ENCODE results near the gene RARB. TPM values are rescaled to one million over a fixed set of nuclear protein-coding genes. Genes with fewer than 3 reads are reported as not detected.

RARB gene
- total and polyA plus RNA-seq, 2 of the 13 experiments (the other 11 are each of a cell fraction or from before 2014, with no cell fraction given): 0.16 TPM; not detected in 1

DNA sequence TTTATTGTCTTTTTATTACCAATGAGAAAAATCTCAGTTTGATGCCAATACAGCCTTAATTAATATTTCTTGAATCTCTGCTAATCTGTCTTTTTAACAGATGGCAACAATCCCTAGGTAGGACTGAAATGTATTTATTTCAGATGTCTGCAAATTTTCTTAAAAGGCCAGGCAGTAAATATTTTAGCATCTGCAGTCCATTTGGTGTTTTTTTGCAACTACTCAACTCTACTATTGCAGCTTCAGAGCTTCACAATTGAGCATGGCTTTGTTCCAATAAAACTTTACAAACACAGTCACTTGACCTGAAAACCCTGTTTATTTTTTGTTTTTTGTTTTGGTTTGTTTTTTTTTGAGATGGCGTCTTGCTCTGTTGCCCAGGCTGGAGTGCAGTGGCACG lies 82.7 kb downstream of the RARB start:
- ATAC-seq: no peak

More for the DNA sequence above, 82.7 kb downstream of the RARB start:
- no peaks in the 10 kb centered on the region for H4K20me1 ChIP-seq (ENCODE audit: insufficient read depth, low read length)
- no TSS peak for BruUV-seq (replicated peaks)
- H3K9me3 ChIP-seq (ENCODE audit: low read length): no peaks in the 10 kb centered on the region
- ChIA-PET CTCF (ENCODE audit: low intra/inter-chr PET ratio, low total read pairs) (no interaction called here), POLR2A (no interaction called here)
- H3K9ac ChIP-seq (ENCODE audit: insufficient read depth, low read depth, low read length): no peak overlapping the region
- no peaks in the 10 kb centered on the region for H3K4me1 ChIP-seq (ENCODE audit: insufficient read depth, low read length)
- no peak overlapping the region for H2AFZ ChIP-seq (ENCODE audit: low read length)
- no peaks in the 10 kb centered on the region for H3K36me3 ChIP-seq (replicated peaks in 1 of 2; ENCODE audit: control insufficient read depth in 1 of 2, insufficient read depth in 2 of 2, low read length in 2 of 2)
- no peak for DNase-seq (ENCODE audit: low spot score)
- intact Hi-C loops (cut with micrococcal nuclease; ENCODE audit: unreplicated experiment) (no loop called here), in situ Hi-C loops (cut with HindIII; ENCODE audit: extremely low pct_ligation_motif_present, low pct_unique_long_range_greater_than_20kb) (no loop called here)
- H3K79me2 ChIP-seq (ENCODE audit: insufficient read depth, low read length): no peaks in the 10 kb centered on the region
- TF ChIP-seq, protein P1, sequence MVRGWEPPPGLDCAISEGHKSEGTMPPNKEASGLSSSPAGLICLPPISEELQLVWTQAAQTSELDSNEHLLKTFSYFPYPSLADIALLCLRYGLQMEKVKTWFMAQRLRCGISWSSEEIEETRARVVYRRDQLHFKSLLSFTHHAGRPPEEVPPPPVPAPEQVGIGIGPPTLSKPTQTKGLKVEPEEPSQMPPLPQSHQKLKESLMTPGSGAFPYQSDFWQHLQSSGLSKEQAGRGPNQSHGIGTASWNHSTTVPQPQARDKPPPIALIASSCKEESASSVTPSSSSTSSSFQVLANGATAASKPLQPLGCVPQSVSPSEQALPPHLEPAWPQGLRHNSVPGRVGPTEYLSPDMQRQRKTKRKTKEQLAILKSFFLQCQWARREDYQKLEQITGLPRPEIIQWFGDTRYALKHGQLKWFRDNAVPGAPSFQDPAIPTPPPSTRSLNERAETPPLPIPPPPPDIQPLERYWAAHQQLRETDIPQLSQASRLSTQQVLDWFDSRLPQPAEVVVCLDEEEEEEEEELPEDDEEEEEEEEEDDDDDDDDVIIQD (CRISPR knock-in tag; IDR thresholded peaks at IDR 0.05; ENCODE audit: low read depth): no peak
- TF ChIP-seq, protein P2, sequence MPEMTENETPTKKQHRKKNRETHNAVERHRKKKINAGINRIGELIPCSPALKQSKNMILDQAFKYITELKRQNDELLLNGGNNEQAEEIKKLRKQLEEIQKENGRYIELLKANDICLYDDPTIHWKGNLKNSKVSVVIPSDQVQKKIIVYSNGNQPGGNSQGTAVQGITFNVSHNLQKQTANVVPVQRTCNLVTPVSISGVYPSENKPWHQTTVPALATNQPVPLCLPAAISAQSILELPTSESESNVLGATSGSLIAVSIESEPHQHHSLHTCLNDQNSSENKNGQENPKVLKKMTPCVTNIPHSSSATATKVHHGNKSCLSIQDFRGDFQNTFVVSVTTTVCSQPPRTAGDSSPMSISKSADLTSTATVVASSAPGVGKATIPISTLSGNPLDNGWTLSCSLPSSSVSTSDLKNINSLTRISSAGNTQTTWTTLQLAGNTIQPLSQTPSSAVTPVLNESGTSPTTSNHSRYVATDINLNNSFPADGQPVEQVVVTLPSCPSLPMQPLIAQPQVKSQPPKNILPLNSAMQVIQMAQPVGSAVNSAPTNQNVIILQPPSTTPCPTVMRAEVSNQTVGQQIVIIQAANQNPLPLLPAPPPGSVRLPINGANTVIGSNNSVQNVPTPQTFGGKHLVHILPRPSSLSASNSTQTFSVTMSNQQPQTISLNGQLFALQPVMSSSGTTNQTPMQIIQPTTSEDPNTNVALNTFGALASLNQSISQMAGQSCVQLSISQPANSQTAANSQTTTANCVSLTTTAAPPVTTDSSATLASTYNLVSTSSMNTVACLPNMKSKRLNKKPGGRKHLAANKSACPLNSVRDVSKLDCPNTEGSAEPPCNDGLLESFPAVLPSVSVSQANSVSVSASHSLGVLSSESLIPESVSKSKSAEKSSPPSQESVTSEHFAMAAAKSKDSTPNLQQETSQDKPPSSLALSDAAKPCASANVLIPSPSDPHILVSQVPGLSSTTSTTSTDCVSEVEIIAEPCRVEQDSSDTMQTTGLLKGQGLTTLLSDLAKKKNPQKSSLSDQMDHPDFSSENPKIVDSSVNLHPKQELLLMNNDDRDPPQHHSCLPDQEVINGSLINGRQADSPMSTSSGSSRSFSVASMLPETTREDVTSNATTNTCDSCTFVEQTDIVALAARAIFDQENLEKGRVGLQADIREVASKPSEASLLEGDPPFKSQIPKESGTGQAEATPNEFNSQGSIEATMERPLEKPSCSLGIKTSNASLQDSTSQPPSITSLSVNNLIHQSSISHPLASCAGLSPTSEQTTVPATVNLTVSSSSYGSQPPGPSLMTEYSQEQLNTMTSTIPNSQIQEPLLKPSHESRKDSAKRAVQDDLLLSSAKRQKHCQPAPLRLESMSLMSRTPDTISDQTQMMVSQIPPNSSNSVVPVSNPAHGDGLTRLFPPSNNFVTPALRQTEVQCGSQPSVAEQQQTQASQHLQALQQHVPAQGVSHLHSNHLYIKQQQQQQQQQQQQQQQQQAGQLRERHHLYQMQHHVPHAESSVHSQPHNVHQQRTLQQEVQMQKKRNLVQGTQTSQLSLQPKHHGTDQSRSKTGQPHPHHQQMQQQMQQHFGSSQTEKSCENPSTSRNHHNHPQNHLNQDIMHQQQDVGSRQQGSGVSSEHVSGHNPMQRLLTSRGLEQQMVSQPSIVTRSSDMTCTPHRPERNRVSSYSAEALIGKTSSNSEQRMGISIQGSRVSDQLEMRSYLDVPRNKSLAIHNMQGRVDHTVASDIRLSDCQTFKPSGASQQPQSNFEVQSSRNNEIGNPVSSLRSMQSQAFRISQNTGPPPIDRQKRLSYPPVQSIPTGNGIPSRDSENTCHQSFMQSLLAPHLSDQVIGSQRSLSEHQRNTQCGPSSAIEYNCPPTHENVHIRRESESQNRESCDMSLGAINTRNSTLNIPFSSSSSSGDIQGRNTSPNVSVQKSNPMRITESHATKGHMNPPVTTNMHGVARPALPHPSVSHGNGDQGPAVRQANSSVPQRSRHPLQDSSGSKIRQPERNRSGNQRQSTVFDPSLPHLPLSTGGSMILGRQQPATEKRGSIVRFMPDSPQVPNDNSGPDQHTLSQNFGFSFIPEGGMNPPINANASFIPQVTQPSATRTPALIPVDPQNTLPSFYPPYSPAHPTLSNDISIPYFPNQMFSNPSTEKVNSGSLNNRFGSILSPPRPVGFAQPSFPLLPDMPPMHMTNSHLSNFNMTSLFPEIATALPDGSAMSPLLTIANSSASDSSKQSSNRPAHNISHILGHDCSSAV (CRISPR knock-in tag; IDR thresholded peaks at IDR 0.05; ENCODE audit: borderline replicate concordance): no peak
- no peak overlapping the region for H3K27ac ChIP-seq (ENCODE audit: extremely low read length, insufficient read depth, low read length)
- no peak overlapping the region for H3K4me3 ChIP-seq (replicated peaks in 1 of 3; ENCODE audit: insufficient read depth in 1 of 3, low read depth in 2 of 3, low read length in 3 of 3)
- WGBS (ENCODE audit: low lambda C conversion rate): 87% methylated on average over 2 of the region's 2 CpGs
- no peak overlapping the region for H3K4me2 ChIP-seq (ENCODE audit: low read depth, low read length)
- FAIRE-seq: no peak
- H3K27me3 ChIP-seq (ENCODE audit: control insufficient read depth in 1 of 2, insufficient read depth in 2 of 2, low read length in 2 of 2): no peaks in the 10 kb centered on the region; a peak in 1 of 5 replicates

All from HepG2 (cell line).